ENCODE data around the gene MAP2K6. TPM values are rescaled to one million over a fixed set of nuclear protein-coding genes. Genes with fewer than 3 reads are reported as not detected.

Gene MAP2K6
- total RNA-seq, 1 experiment from 2014 or later: 17.7 TPM

- Mint-ChIP-seq H3K36me3 (ENCODE audit: insufficient read depth in 1 of 3, low read depth in 3 of 3) (peaks cover 0 to 10% (median 0%) of the 10 kb centered on the region in 3 experiments; a peak in 2 of 7 replicates), H3K4me3 (no peak overlapping the region), H3K27me3 (ENCODE audit: low read depth) (no peaks in the 10 kb centered on the region), H3K9me3 (peaks cover 5 to 9% of the 10 kb centered on the region in 2 experiments; a peak in 3 of 5 replicates), H3K4me1 (no peaks in the 10 kb centered on the region), H3K27ac (no peak overlapping the region)
- Histone ChIP-seq H4K91ac (ENCODE audit: insufficient read length, low read depth, low read length) (no peak overlapping the region), H3K27me3 (ENCODE audit: insufficient read depth, low read length) (no peaks in the 10 kb centered on the region), H3K9me3 (ENCODE audit: control insufficient read depth, low read depth, low read length) (no peaks in the 10 kb centered on the region), H3K4me1 (ENCODE audit: insufficient read depth, low read length) (no peaks in the 10 kb centered on the region), H3K4me2 (ENCODE audit: insufficient read depth, insufficient read length, low read length) (no peak overlapping the region), H3K18ac (ENCODE audit: insufficient read length, low read depth, low read length) (no peak overlapping the region), H3K9ac (ENCODE audit: extremely low read depth, insufficient read length, low read length) (no peak overlapping the region), H2BK20ac (ENCODE audit: low read depth, low read length, poor library complexity, severe bottlenecking) (no peak overlapping the region), H2AFZ (ENCODE audit: low read length) (no peak overlapping the region), H3K23ac (ENCODE audit: insufficient read length, low read depth, low read length) (no peak overlapping the region), H4K20me1 (ENCODE audit: control insufficient read depth, insufficient read depth, insufficient read length) (no peaks in the 10 kb centered on the region), H2AK5ac (ENCODE audit: insufficient read length, low read length) (no peak overlapping the region), H2BK120ac (ENCODE audit: low read depth, low read length, poor library complexity, severe bottlenecking) (no peak overlapping the region), H3K79me1 (ENCODE audit: insufficient read depth, low read depth, low read length, poor library complexity, severe bottlenecking) (no peaks in the 10 kb centered on the region), H4K5ac (ENCODE audit: insufficient read length, low read depth, low read length) (no peak overlapping the region), H3K14ac (ENCODE audit: insufficient read depth, low read length) (no peak overlapping the region), H3T11ph (ENCODE audit: low read length) (no peak overlapping the region), H3K79me2 (ENCODE audit: insufficient read depth, low read length) (no peaks in the 10 kb centered on the region), H2BK5ac (ENCODE audit: insufficient read length, low read length) (no peak overlapping the region), H3K4ac (ENCODE audit: low read depth, low read length) (no peak overlapping the region), H4K8ac (replicated peaks; ENCODE audit: insufficient read length, low read depth, low read length) (no peak overlapping the region), H3K56ac (ENCODE audit: insufficient read length, low read depth, low read length) (no peak overlapping the region), H3K27ac (ENCODE audit: insufficient read length, low read depth, low read length) (no peak overlapping the region), H2BK12ac (ENCODE audit: insufficient read length, low read depth, low read length) (no peak overlapping the region), H2BK15ac (ENCODE audit: low read depth, low read length) (no peak overlapping the region), H3K23me2 (ENCODE audit: insufficient read length, low read depth, low read length, poor library complexity, severe bottlenecking) (no peaks in the 10 kb centered on the region)
- WGBS (ENCODE audit: extremely low coverage, insufficient read length, low lambda C conversion rate): no CpG with 5 or more reads among the region's 7 CpGs
- no peak for TF ChIP-seq CTCF (conservative IDR thresholded peaks at IDR 0.05)
- no peak for DNase-seq
Observed at GRCh38 chr17:69402052-69402451, 12.4 kb upstream of the MAP2K6 start.
